Bronchial epithelial cell (primary cell): ENCODE results near the gene LGI4. TPM values are rescaled to one million over a fixed set of nuclear protein-coding genes. Genes with fewer than 3 reads are reported as not detected.

ENCODE experiments used
- DNase-seq: peaks from one replicate; pipeline ENCODE4 v3.0.0-alpha.2; 2010; ENCODE audit warnings: low read depth
- FAIRE-seq: peaks from 2 replicates; lab custom pipeline; 2011; peaks lifted over from hg19 to GRCh38; lab: Jason Lieb, UNC
- H3K27me3 ChIP-seq: 2 replicates; pipeline ENCODE4 v1.5.1; 2011; ENCODE audit warnings: low read length; ENCODE audit not compliant: control insufficient read depth, insufficient read depth
- H3K36me3 ChIP-seq: 2 replicates; pipeline ENCODE4 v1.5.1; 2011; ENCODE audit warnings: low read length; ENCODE audit not compliant: control insufficient read depth, insufficient read depth
- H3K4me3 ChIP-seq: 2 replicates; pipeline ENCODE4 v1.5.1; 2011; ENCODE audit warnings: mild to moderate bottlenecking, low read depth, low read length, control low read depth
- total RNA-seq: library from RNA; depleted of rRNA; stranded (reverse); fragments of >200 nt; gene quantifications from 2 replicates; pipeline ENCODE4 v1.2.1, GENCODE V29; 2014
- TF ChIP-seq, protein P1 (sequence below): IDR thresholded peaks from 2 replicates; pipeline ENCODE4 v1.5.1; 2011; ENCODE audit warnings: mild to moderate bottlenecking, moderate library complexity, low read length, control low read depth, inconsistent platforms; ENCODE audit not compliant: insufficient read depth, severe bottlenecking

LGI4 gene
- total RNA-seq, 1 donor from 2014 or later: not detected

DNA sequence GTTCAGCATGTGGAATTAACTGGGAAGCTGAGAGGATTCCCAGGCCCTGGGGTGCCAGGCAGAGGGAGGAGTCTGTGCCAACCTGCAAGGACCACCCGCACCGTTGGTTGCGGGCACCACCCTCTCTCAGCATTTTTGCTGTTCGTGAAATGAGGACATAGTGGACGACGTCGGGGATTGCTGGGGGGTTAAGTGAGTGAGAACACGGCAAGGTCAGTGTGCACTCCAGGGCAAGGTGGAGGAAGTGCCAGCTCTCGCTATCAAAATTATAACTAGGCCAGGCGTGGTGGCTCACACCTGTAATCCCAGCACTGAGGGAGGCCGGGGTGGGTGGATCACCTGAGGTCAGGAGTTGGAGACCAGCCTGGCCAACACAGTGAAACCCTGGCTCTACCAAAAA, 17.1 kb downstream of the LGI4 start:
- FAIRE-seq: no peak
- TF ChIP-seq, protein P1, sequence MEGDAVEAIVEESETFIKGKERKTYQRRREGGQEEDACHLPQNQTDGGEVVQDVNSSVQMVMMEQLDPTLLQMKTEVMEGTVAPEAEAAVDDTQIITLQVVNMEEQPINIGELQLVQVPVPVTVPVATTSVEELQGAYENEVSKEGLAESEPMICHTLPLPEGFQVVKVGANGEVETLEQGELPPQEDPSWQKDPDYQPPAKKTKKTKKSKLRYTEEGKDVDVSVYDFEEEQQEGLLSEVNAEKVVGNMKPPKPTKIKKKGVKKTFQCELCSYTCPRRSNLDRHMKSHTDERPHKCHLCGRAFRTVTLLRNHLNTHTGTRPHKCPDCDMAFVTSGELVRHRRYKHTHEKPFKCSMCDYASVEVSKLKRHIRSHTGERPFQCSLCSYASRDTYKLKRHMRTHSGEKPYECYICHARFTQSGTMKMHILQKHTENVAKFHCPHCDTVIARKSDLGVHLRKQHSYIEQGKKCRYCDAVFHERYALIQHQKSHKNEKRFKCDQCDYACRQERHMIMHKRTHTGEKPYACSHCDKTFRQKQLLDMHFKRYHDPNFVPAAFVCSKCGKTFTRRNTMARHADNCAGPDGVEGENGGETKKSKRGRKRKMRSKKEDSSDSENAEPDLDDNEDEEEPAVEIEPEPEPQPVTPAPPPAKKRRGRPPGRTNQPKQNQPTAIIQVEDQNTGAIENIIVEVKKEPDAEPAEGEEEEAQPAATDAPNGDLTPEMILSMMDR: no peak
- peaks cover 20% of the 10 kb centered on the region for H3K36me3 ChIP-seq
- no peak for DNase-seq
- peak overlapping the region; percentile 52 for H3K4me3 ChIP-seq
- no peaks in the 10 kb centered on the region for H3K27me3 ChIP-seq

GRCh38 chr19:35117116-35117515, 17.7 kb downstream of the LGI4 start:
- DNase-seq (no peak), FAIRE-seq (no peak)
- H3K36me3 ChIP-seq: peaks cover 18% of the 10 kb centered on the region

DNA sequence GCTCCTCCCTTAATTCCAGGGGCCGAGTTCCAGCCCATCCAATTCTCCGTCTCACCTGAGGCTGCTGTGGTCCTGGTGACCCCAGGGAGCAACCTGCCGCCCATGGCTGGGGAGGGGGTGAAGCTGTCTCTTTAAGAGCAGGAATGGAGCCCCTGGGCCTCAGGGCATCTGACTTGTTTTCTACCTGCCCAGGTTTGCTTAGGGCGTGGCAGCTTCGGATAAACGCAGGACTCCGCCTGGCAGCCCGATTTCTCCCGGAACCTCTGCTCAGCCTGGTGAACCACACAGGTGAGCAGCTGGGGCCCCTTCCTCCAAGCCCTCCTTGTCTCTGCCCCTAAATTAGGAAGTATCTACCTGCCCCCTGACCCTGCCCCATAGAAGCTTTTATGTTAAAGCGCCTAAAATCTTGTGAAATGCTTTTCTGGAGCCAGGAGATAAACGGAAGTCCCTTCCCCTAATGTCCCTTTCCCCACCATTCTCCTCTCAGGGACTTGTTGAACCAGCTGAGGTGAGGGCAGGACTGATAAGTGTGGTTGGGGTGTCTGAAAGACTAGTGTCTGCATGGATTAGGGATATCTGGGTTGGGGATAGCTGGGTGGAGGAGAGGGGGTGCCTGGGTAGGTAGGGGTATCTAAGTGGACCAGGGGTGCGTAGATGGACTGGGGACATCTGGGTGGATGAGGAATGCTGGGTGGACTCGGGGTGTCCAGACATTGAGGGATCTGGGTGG, 18.6 kb downstream of the LGI4 start:
- FAIRE-seq (no peak), DNase-seq (peak; percentile 65)
- Histone ChIP-seq H3K4me3 (peak overlapping the region; percentile 52), H3K36me3 (peaks cover 15% of the 10 kb centered on the region), H3K27me3 (no peaks in the 10 kb centered on the region)
- TF ChIP-seq, protein P1: no peak

More at GRCh38 chr19:35117116-35117515, 17.7 kb downstream of the LGI4 start:
- Histone ChIP-seq H3K27me3 (no peaks in the 10 kb centered on the region), H3K4me3 (peak overlapping the region; percentile 52)
- TF ChIP-seq, protein P1: no peak

GRCh38 chr19:35115177-35115951, 19.5 kb downstream of the LGI4 start, which contains the start of gene FXYD3:
Gene FXYD3 (plus strand): TSS chr19:35115823. CDS start chr19:35119377, 3,554 bp downstream.
- Histone ChIP-seq H3K4me3 (peak within 1 kb of the TSS; percentile 52), H3K36me3 (peaks cover 9% of the 10 kb centered on the region), H3K27me3 (no peaks in the 10 kb centered on the region)
- DNase-seq: peak; percentile 41
- TF ChIP-seq, protein P1: no peak
- peak; percentile 13 for FAIRE-seq

GRCh38 chr19:35114353-35115176, 20.3 kb downstream of the LGI4 start:
- H3K27me3 ChIP-seq: no peaks in the 10 kb centered on the region
- H3K4me3 ChIP-seq: peak overlapping the region; percentile 52
- DNase-seq: peak; percentile 55
- no peak for FAIRE-seq
- TF ChIP-seq, protein P1: peak; percentile 97
- H3K36me3 ChIP-seq: peaks cover 6% of the 10 kb centered on the region
